OCI-LY1 (cell line): ENCODE measurements around the gene CEP152.
"Not testable (repeated sequence)": the region's sequence is repeated elsewhere in the genome, so short reads cannot be mapped to it uniquely, and the experiment has no call there.

Source experiments
- H2AFZ ChIP-seq: fragments of 200-600 bp; sonication (generic), shearing (Covaris generic); 2 replicates; pipeline ENCODE4 v1.6.0; 2014; ENCODE audit warnings: antibody characterized with exemption, mild to moderate bottlenecking, low read length
- H3F3A ChIP-seq: fragments of 200-600 bp; sonication (generic), shearing (Covaris generic); 2 replicates; pipeline ENCODE4 v1.6.0; 2014; ENCODE audit warnings: mild to moderate bottlenecking, antibody characterized with exemption, low read length, moderate library complexity; ENCODE audit not compliant: insufficient read depth
- H3K27ac ChIP-seq: fragments of 200-600 bp; sonication (generic); 2 replicates; pipeline ENCODE4 v1.5.1; 2014; ENCODE audit warnings: low read length, mixed run types, mild to moderate bottlenecking, low read depth; ENCODE audit not compliant: poor library complexity, severe bottlenecking
- H3K27me3 ChIP-seq: fragments of 200-600 bp; sonication (generic); 2 replicates; pipeline ENCODE4 v1.6.0; 2014; ENCODE audit warnings: antibody characterized with exemption, mild to moderate bottlenecking, low read length, moderate library complexity; ENCODE audit not compliant: insufficient read depth
- H3K36me3 ChIP-seq: fragments of 200-600 bp; sonication (generic); 2 replicates; pipeline ENCODE4 v1.6.1; 2014; ENCODE audit warnings: mild to moderate bottlenecking, antibody characterized with exemption, low read length, moderate library complexity, mixed read lengths; ENCODE audit not compliant: insufficient read depth
- H3K4me1 ChIP-seq: fragments of 200-600 bp; sonication (generic); 2 replicates; pipeline ENCODE4 v1.5.1; 2014; ENCODE audit warnings: mild to moderate bottlenecking, low read length, moderate library complexity; ENCODE audit not compliant: insufficient read depth, severe bottlenecking
- H3K4me2 ChIP-seq: fragments of 200-600 bp; sonication (generic), shearing (Covaris generic); 2 replicates; pipeline ENCODE4 v1.6.1; 2014; ENCODE audit warnings: low read length
- H3K4me3 ChIP-seq: fragments of 200-600 bp; sonication (generic); 2 replicates; pipeline ENCODE4 v1.5.1; 2014; ENCODE audit warnings: low read length, low read depth, mild to moderate bottlenecking, mixed read lengths; ENCODE audit not compliant: poor library complexity, severe bottlenecking
- H3K79me2 ChIP-seq: fragments of 200-600 bp; shearing (Covaris generic); 2 replicates; pipeline ENCODE4 v1.6.1; 2016; ENCODE audit warnings: mixed run types, low read length, mixed read lengths; ENCODE audit not compliant: insufficient read depth
- H3K9ac ChIP-seq: fragments of 200-600 bp; sonication (generic), shearing (Covaris generic); 2 replicates; pipeline ENCODE4 v1.6.1; 2014; ENCODE audit warnings: mild to moderate bottlenecking, low read length, mixed read lengths
- H3K9me2 ChIP-seq: fragments of 200-600 bp; sonication (generic), shearing (Covaris generic); 2 replicates; pipeline ENCODE4 v1.6.1; 2014; ENCODE audit warnings: low read depth, mild to moderate bottlenecking, low read length, mixed read lengths
- H3K9me3 ChIP-seq: fragments of 200-600 bp; shearing (Covaris generic); 2 replicates; pipeline ENCODE4 v1.6.1; 2014; ENCODE audit warnings: low read length, mixed read lengths
- H4K20me1 ChIP-seq: fragments of 200-600 bp; sonication (generic), shearing (Covaris generic); 2 replicates; pipeline ENCODE4 v1.6.0; 2016; ENCODE audit warnings: mild to moderate bottlenecking, low read length; ENCODE audit not compliant: insufficient read depth
- EZH2 ChIP-seq: fragments of 200-600 bp; sonication (generic), shearing (Covaris generic); IDR thresholded peaks from 2 replicates; pipeline ENCODE4 v1.8.0; 2017; ENCODE audit warnings: borderline replicate concordance, mixed run types, mild to moderate bottlenecking, antibody characterized with exemption, low read length, moderate library complexity, mixed read lengths
- TF ChIP-seq, protein P1 (sequence below): fragments of 200-600 bp; sonication (generic), shearing (Covaris generic); IDR thresholded peaks from 2 replicates; pipeline ENCODE4 v1.5.1; 2017; ENCODE audit warnings: mild to moderate bottlenecking, antibody characterized with exemption, low read length, moderate library complexity, mixed read lengths

The CEP152 gene

DNA sequence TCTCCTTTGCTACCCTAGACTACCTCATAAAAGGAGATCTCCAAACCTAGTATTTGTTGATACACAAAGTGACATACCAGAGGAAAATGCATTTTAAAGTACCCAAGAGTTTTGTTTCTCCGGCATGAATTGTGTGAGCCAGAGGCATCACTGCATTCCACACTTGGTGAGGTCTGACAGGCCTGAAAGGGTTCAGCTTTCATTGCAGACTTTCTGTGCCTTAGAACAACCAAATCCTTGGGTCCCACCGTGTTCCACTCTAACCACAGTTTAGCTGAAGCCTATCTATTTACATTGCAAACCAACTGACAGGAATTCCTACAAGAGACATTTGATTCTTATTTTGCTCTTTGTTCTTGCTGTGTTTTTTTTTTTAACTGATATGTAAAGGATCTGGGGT, 46.1 kb upstream of the CEP152 start:
- Histone ChIP-seq H3K9ac (no peak overlapping the region), H3F3A (no peaks in the 10 kb centered on the region), H3K9me2 (no peaks in the 10 kb centered on the region), H2AFZ (no peak overlapping the region), H3K27ac (no peak overlapping the region), H3K36me3 (no peaks in the 10 kb centered on the region), H3K27me3 (no peaks in the 10 kb centered on the region), H4K20me1 (no peaks in the 10 kb centered on the region), H3K79me2 (no peaks in the 10 kb centered on the region), H3K4me2 (no peak overlapping the region), H3K9me3 (no peaks in the 10 kb centered on the region), H3K4me3 (no peak overlapping the region), H3K4me1 (no peaks in the 10 kb centered on the region)
- TF ChIP-seq, protein P1, sequence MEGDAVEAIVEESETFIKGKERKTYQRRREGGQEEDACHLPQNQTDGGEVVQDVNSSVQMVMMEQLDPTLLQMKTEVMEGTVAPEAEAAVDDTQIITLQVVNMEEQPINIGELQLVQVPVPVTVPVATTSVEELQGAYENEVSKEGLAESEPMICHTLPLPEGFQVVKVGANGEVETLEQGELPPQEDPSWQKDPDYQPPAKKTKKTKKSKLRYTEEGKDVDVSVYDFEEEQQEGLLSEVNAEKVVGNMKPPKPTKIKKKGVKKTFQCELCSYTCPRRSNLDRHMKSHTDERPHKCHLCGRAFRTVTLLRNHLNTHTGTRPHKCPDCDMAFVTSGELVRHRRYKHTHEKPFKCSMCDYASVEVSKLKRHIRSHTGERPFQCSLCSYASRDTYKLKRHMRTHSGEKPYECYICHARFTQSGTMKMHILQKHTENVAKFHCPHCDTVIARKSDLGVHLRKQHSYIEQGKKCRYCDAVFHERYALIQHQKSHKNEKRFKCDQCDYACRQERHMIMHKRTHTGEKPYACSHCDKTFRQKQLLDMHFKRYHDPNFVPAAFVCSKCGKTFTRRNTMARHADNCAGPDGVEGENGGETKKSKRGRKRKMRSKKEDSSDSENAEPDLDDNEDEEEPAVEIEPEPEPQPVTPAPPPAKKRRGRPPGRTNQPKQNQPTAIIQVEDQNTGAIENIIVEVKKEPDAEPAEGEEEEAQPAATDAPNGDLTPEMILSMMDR, result no peak
- TF ChIP-seq EZH2, result no peak

GRCh38 chr15:48855501-48856440, 44.9 kb upstream of the CEP152 start:
- Histone ChIP-seq H3K36me3 (no peaks in the 10 kb centered on the region), H3K9me2 (no peaks in the 10 kb centered on the region), H3K27ac (no peak overlapping the region), H3K4me3 (no peak overlapping the region), H3F3A (no peaks in the 10 kb centered on the region), H3K4me1 (no peaks in the 10 kb centered on the region), H3K4me2 (no peak overlapping the region), H4K20me1 (no peaks in the 10 kb centered on the region), H3K9ac (no peak overlapping the region), H3K27me3 (no peaks in the 10 kb centered on the region), H3K9me3 (no peaks in the 10 kb centered on the region), H3K79me2 (no peaks in the 10 kb centered on the region), H2AFZ (no peak overlapping the region)
- no peak for TF ChIP-seq EZH2
- TF ChIP-seq, protein P1, result peak; percentile 6; the same call in 1 of the 2 replicates

DNA sequence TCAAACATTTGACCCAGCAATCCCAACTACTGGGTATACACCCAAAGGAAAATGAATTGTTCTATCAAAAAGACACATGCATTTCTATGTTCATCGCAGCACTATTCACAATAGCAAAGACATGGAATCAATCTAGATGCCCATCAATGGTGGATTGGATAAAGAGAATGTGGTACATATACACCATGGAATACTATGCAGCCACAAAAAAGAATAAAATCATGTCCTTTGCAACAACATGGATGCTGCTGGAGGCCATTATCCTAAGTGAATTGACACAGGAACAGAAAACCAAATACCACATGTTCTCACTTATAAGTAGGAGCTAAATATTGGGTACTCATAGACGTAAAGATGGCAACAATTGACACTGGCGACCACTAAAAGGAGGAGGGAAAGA, 43.6 kb upstream of the CEP152 start:
- H3K27ac ChIP-seq, H3K9me2 ChIP-seq, H3K9me3 ChIP-seq, H2AFZ ChIP-seq, H3K4me1 ChIP-seq, H3K9ac ChIP-seq, H3K79me2 ChIP-seq, H3K36me3 ChIP-seq, H3F3A ChIP-seq, H3K27me3 ChIP-seq, H3K4me3 ChIP-seq, H3K4me2 ChIP-seq, H4K20me1 ChIP-seq: not testable (repeated sequence)

DNA sequence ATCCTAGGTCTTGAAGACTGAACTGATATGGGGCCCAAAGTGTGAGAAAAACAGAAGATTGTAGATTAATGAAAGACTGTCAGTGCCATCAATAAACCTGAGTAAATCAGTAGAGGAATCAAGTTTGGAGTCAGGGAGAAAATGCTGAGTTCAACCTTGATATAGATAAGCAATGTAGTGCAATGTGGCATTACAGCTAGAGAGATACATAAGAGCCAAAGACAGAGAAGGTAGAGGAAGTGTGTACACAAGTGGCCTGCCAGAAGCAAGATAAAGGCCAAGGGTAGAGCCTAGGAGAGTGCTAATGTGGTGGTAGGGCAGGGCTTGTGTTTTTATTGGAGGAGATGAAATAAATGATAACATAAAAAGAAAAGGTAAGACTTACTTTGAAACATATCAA, 41.1 kb upstream of the CEP152 start:
- H3K9ac ChIP-seq, result no peak overlapping the region
- no peaks in the 10 kb centered on the region for H3K9me3 ChIP-seq
- H3K79me2 ChIP-seq, result no peaks in the 10 kb centered on the region
- TF ChIP-seq, protein P1, result no peak
- TF ChIP-seq EZH2, result no peak
- no peak overlapping the region for H3K4me2 ChIP-seq
- no peak overlapping the region for H2AFZ ChIP-seq
- no peak overlapping the region for H3K27ac ChIP-seq
- H3K4me3 ChIP-seq, result no peak overlapping the region
- no peaks in the 10 kb centered on the region for H3K4me1 ChIP-seq
- no peaks in the 10 kb centered on the region for H3K36me3 ChIP-seq
- H3K27me3 ChIP-seq, result no peaks in the 10 kb centered on the region
- no peaks in the 10 kb centered on the region for H4K20me1 ChIP-seq
- H3K9me2 ChIP-seq, result no peaks in the 10 kb centered on the region
- no peaks in the 10 kb centered on the region for H3F3A ChIP-seq
